WTC11 (cell line): ENCODE data around the gene NOG. TPM values are rescaled to one million over a fixed set of nuclear protein-coding genes. Genes with fewer than 3 reads are reported as not detected.
A peak's percentile ranks its signal among the peaks of the same experiment; 100 is the strongest.

Source experiments
- ATAC-seq: fragments of 200-7000 bp; cut with Tn5 transposase; 2 replicates; pipeline ENCODE4 v1.10.0; 2021; ENCODE audit warnings: mild to moderate bottlenecking, moderate library complexity
- CTCF ChIA-PET: fragments of 300-600 bp; sonication (Branson Sonifier 250); formaldehyde crosslinking; loops from one replicate; lab custom pipeline; 2021; ENCODE audit warnings: antibody characterized with exemption; lab: Charles Lee
- POLR2A ChIA-PET: fragments of 350-600 bp; sonication (Branson Sonifier 250); formaldehyde crosslinking; loops from one replicate; lab custom pipeline; 2021; ENCODE audit warnings: antibody characterized with exemption; lab: Charles Lee
- DNase-seq: peaks from one replicate; pipeline ENCODE4 v3.0.0; 2021; ENCODE audit warnings: low spot score
- H3K27ac Mint-ChIP-seq: 2 replicates; pipeline ENCODE4 v1.8.0; 2021; ENCODE audit warnings: mixed read lengths
- H3K27me3 Mint-ChIP-seq: 2 replicates; pipeline ENCODE4 v1.8.0; 2021; ENCODE audit warnings: low read depth, mild to moderate bottlenecking, moderate library complexity, mixed read lengths
- H3K36me3 Mint-ChIP-seq: 2 replicates; pipeline ENCODE4 v1.8.0; 2021; ENCODE audit warnings: mixed read lengths
- H3K4me1 Mint-ChIP-seq: 2 replicates; pipeline ENCODE4 v1.8.0; 2022; ENCODE audit warnings: mixed read lengths
- H3K4me3 Mint-ChIP-seq: 2 replicates; pipeline ENCODE4 v1.8.0; 2021; ENCODE audit warnings: mild to moderate bottlenecking, moderate library complexity, mixed read lengths
- H3K9me3 Mint-ChIP-seq: 2 replicates; pipeline ENCODE4 v1.8.0; 2021; ENCODE audit warnings: mixed read lengths
- ATF1 ChIP-seq: sonication (generic); formaldehyde crosslinking; IDR thresholded peaks from 2 replicates; pipeline ENCODE4 v1.8.1; 2023; ENCODE audit warnings: mild to moderate bottlenecking, moderate library complexity, missing genetic modification reagents
- ATF2 ChIP-seq: sonication (generic); formaldehyde crosslinking; IDR thresholded peaks from 2 replicates; pipeline ENCODE4 v1.8.1; 2022; ENCODE audit warnings: low read depth, missing genetic modification reagents, borderline replicate concordance
- CREM ChIP-seq: sonication (generic); formaldehyde crosslinking; IDR thresholded peaks from 2 replicates; pipeline ENCODE4 v1.8.1; 2022; ENCODE audit warnings: mild to moderate bottlenecking, missing genetic modification reagents, moderate library complexity
- E2F1 ChIP-seq: sonication (generic); formaldehyde crosslinking; IDR thresholded peaks from 2 replicates; pipeline ENCODE4 v1.8.0; 2022; ENCODE audit warnings: mild to moderate bottlenecking, missing genetic modification reagents
- E2F4 ChIP-seq: sonication (generic); formaldehyde crosslinking; IDR thresholded peaks from 2 replicates; pipeline ENCODE4 v1.8.1; 2022; ENCODE audit warnings: low read depth, mild to moderate bottlenecking, moderate library complexity, missing genetic modification reagents, borderline replicate concordance
- FOXK1 ChIP-seq: sonication (generic); formaldehyde crosslinking; IDR thresholded peaks from 2 replicates; pipeline ENCODE4 v1.8.0; 2022; ENCODE audit warnings: mild to moderate bottlenecking, moderate library complexity, missing genetic modification reagents
- GRHL2 ChIP-seq: fragments of 250-450 bp; sonication (Bioruptor Pico); IDR thresholded peaks from 2 replicates; pipeline ENCODE4 v1.8.0; 2022; ENCODE audit warnings: mild to moderate bottlenecking, moderate library complexity; ENCODE audit not compliant: insufficient replicate concordance, severe bottlenecking
- PRDM15 ChIP-seq: sonication (generic); formaldehyde crosslinking; IDR thresholded peaks from 2 replicates; pipeline ENCODE4 v1.8.0; 2022; ENCODE audit warnings: missing genetic modification reagents
- RORB ChIP-seq: fragments of 250-450 bp; sonication (Bioruptor Pico); IDR thresholded peaks from 2 replicates; pipeline ENCODE4 v1.9.0; 2021; ENCODE audit warnings: mild to moderate bottlenecking
- SP1 ChIP-seq: sonication (generic); formaldehyde crosslinking; conservative IDR thresholded peaks from 2 replicates; pipeline ENCODE4 v1.8.1; 2022; ENCODE audit warnings: missing genetic modification reagents
- TEAD1 ChIP-seq: sonication (generic); formaldehyde crosslinking; IDR thresholded peaks from 2 replicates; pipeline ENCODE4 v1.8.0; 2022; ENCODE audit warnings: mild to moderate bottlenecking, missing genetic modification reagents
- TP53 ChIP-seq: sonication (generic); formaldehyde crosslinking; IDR thresholded peaks from 2 replicates; pipeline ENCODE4 v1.8.1; 2023; ENCODE audit warnings: mild to moderate bottlenecking, missing genetic modification reagents
- USF1 ChIP-seq: sonication (generic); formaldehyde crosslinking; IDR thresholded peaks from 2 replicates; pipeline ENCODE4 v1.8.0; 2022; ENCODE audit warnings: mild to moderate bottlenecking, missing genetic modification reagents
- ZNF219 ChIP-seq: sonication (generic); formaldehyde crosslinking; IDR thresholded peaks from 2 replicates; pipeline ENCODE4 v1.8.0; 2023; ENCODE audit warnings: missing genetic modification reagents, mild to moderate bottlenecking, borderline replicate concordance
- ZNF281 ChIP-seq: sonication (generic); formaldehyde crosslinking; IDR thresholded peaks from 2 replicates; pipeline ENCODE4 v1.8.0; 2023; ENCODE audit warnings: mild to moderate bottlenecking, missing genetic modification reagents
- ZNF317 ChIP-seq: sonication (generic); formaldehyde crosslinking; IDR thresholded peaks from 2 replicates; pipeline ENCODE4 v1.8.1; 2023; ENCODE audit warnings: low read depth, mild to moderate bottlenecking, moderate library complexity, missing genetic modification reagents, borderline replicate concordance
- ZNF425 ChIP-seq: fragments of 250-450 bp; sonication (Bioruptor Pico); conservative IDR thresholded peaks from 2 replicates; pipeline ENCODE4 v1.9.0; 2021; ENCODE audit warnings: mild to moderate bottlenecking
- total RNA-seq: library from RNA; stranded (reverse); gene quantifications from 3 replicates; pipeline ENCODE4 v1.2.3, GENCODE V29; 2021

The NOG gene
- total RNA-seq, 1 experiment from 2014 or later: 1.2 TPM

GRCh38 chr17:56597495-56597990, 4.0 kb downstream of the NOG start (continued):
- TF ChIP-seq E2F4 (CRISPR knock-in tag) (no peak), SP1 (no peak), ATF1 (CRISPR knock-in tag) (no peak), CREM (CRISPR knock-in tag) (no peak)

GRCh38 chr17:56598466-56598865, 5.0 kb downstream of the NOG start:
- H3K4me1 Mint-ChIP-seq: peaks cover 21% of the 10 kb centered on the region
- no peak for TF ChIP-seq ATF2 (CRISPR knock-in tag)
- TF ChIP-seq RORB (CRISPR knock-in tag): no peak
- TF ChIP-seq FOXK1 (CRISPR knock-in tag): no peak
- TF ChIP-seq ZNF425 (CRISPR knock-in tag): no peak
- TF ChIP-seq ZNF281 (CRISPR knock-in tag): no peak
- no peak for TF ChIP-seq E2F1 (CRISPR knock-in tag)
- TF ChIP-seq ATF1 (CRISPR knock-in tag): no peak
- TF ChIP-seq TP53: no peak
- no peak for TF ChIP-seq TEAD1 (CRISPR knock-in tag)
- no peak for TF ChIP-seq GRHL2 (CRISPR knock-in tag)
- TF ChIP-seq ZNF317: no peak
- no peak for TF ChIP-seq USF1 (CRISPR knock-in tag)
- TF ChIP-seq ZNF219 (CRISPR knock-in tag): no peak
- TF ChIP-seq PRDM15: no peak
- DNase-seq (no peak), ATAC-seq (no peak)
- ChIA-PET POLR2A (no interaction called here), CTCF (interaction anchor here (0.7 to 4.4 kb wide), 9 partner anchors 25 to 181 kb away, joined by 3 to 15 read pairs (median 5); no protein-coding TSS in a partner anchor)
- H3K36me3 Mint-ChIP-seq: no peaks in the 10 kb centered on the region
- H3K9me3 Mint-ChIP-seq: no peaks in the 10 kb centered on the region
- no peak overlapping the region for H3K27ac Mint-ChIP-seq
- H3K4me3 Mint-ChIP-seq: peak overlapping the region; percentile 32
- H3K27me3 Mint-ChIP-seq: peaks cover 45% of the 10 kb centered on the region
